BJ (cell line): ENCODE results near the gene CCHCR1. TPM values are rescaled to one million over a fixed set of nuclear protein-coding genes. Genes with fewer than 3 reads are reported as not detected.
"Not testable (repeated sequence)": the region's sequence is repeated elsewhere in the genome, so short reads cannot be mapped to it uniquely, and the experiment has no call there.

ENCODE experiments used
- CTCF ChIA-PET: fragments of 350-600 bp; formaldehyde crosslinking; extraction: SDS; loops from one replicate; lab custom pipeline; 2021; ENCODE audit warnings: antibody characterized with exemption, inconsistent platforms; lab: Yijun Ruan, JAX
- POLR2A ChIA-PET: fragments of 300-600 bp; sonication (Branson Sonifier 250); formaldehyde crosslinking; extraction: SDS; loops from one replicate; lab custom pipeline; 2021; ENCODE audit warnings: antibody characterized with exemption; lab: Charles Lee
- DNase-seq: peaks from one replicate; pipeline ENCODE4 v3.0.0-alpha.2; 2011; ENCODE audit warnings: low read depth
- H3K27me3 ChIP-seq: 2 replicates; pipeline ENCODE4 v1.6.0; 2011; ENCODE audit warnings: low read length; ENCODE audit not compliant: control insufficient read depth, insufficient read depth
- H3K36me3 ChIP-seq: 2 replicates; pipeline ENCODE4 v1.5.1; 2011; ENCODE audit warnings: low read length; ENCODE audit not compliant: control insufficient read depth, insufficient read depth
- H3K4me3 ChIP-seq: 2 replicates; pipeline ENCODE4 v1.5.1; 2011; ENCODE audit warnings: low read depth, mild to moderate bottlenecking, control low read depth, low read length
- polyA plus RNA-seq: library from polyadenylated mRNA; depleted of rRNA; stranded (reverse); fragments of >200 nt; gene quantifications from 2 replicates; pipeline ENCODE4 v1.2.3, GENCODE V29; 2011
- TF ChIP-seq, protein P1 (sequence below): IDR thresholded peaks from 2 replicates; pipeline ENCODE4 v1.5.1; 2011; ENCODE audit warnings: low read depth, mild to moderate bottlenecking, control low read depth, inconsistent platforms, low read length, moderate library complexity; ENCODE audit not compliant: insufficient read depth

The CCHCR1 gene
- polyA plus RNA-seq, 1 experiment = 15.5 TPM

DNA sequence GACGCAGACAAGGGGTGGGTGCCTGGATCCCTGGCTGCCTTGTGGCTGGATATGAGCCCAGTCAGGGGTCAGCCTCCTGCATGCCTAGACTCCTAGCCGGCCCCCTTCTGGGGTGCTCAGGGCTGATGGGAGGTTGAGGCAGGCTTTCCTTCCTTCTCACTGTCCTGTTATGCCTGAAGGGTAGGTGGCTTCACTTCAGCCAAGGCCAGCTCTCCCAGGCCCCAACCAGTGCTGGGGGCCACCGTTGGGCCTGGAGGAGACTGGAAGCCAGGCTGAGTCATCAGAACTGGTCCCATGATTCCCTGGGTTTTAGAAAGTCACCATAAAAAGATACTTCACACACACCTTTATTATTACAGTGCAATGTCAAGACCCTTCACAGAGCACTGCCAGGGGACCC lies 15.8 kb upstream of the CCHCR1 start:
- H3K36me3 ChIP-seq = no peaks in the 10 kb centered on the region
- TF ChIP-seq, protein P1, sequence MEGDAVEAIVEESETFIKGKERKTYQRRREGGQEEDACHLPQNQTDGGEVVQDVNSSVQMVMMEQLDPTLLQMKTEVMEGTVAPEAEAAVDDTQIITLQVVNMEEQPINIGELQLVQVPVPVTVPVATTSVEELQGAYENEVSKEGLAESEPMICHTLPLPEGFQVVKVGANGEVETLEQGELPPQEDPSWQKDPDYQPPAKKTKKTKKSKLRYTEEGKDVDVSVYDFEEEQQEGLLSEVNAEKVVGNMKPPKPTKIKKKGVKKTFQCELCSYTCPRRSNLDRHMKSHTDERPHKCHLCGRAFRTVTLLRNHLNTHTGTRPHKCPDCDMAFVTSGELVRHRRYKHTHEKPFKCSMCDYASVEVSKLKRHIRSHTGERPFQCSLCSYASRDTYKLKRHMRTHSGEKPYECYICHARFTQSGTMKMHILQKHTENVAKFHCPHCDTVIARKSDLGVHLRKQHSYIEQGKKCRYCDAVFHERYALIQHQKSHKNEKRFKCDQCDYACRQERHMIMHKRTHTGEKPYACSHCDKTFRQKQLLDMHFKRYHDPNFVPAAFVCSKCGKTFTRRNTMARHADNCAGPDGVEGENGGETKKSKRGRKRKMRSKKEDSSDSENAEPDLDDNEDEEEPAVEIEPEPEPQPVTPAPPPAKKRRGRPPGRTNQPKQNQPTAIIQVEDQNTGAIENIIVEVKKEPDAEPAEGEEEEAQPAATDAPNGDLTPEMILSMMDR = no peak
- POLR2A ChIA-PET = no interaction called here
- no peak overlapping the region for H3K4me3 ChIP-seq
- DNase-seq = no peak
- CTCF ChIA-PET = no interaction called here
- H3K27me3 ChIP-seq = no peaks in the 10 kb centered on the region

- no peak for DNase-seq
- POLR2A ChIA-PET = no interaction called here
- Histone ChIP-seq H3K4me3 (no peak overlapping the region), H3K36me3 (no peaks in the 10 kb centered on the region), H3K27me3 (no peaks in the 10 kb centered on the region)
- CTCF ChIA-PET = interaction anchor here (0.7 kb wide), 1 partner anchor 16 kb away, joined by 3 read pairs; no protein-coding TSS in a partner anchor
- TF ChIP-seq, protein P1 = no peak
Observed at GRCh38 chr6:31172973-31173384, 15.4 kb upstream of the CCHCR1 start.

DNA sequence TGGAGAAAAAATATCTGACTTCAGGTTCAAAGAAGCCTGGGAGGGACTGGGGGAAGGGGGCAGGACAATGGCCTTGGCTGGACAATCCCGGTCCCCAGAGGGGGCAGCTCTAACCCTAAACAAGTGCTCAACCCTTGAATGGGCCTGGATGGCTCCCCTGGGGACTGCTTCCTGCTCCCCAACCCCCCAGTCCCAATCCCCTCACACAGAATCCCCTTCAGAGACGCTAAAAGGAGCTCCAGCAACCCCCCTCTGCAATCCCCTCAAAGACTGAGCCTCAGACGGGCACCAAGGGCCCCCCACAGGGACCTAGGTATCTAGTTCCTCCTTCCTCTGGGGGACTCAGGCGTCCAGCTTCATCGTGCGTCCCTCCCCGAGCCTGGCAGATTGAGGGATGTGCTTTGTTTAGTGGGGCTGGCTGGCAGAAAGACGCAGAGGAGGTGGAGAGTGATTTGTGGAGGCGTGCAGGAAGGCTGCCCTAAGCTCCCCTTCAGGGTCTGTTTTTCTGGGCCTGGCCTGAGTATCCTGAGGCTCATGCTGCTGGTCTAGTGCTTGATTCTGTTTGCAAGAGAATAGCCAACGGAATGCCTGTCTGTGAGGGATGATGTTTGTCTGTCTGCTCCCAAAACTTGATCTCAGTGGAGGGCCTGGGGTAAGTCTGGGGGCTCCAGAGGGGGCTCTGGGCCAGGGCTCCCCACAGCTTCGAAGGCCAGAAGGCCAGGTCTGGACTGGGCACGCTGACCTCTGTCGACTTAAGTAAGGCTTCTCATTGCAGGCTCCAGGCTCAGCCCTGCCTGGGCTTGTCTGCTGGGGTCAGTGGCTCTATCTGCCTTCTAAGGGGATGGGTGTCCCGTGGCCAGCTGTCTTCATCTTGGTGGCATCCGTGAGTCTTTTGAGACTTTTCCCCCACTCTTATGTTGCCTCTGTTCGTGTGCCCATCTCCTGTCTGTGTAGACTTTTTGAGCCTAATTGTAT lies 14.6 kb upstream of the CCHCR1 start:
- TF ChIP-seq, protein P1 = no peak
- H3K4me3 ChIP-seq = no peak overlapping the region
- ChIA-PET CTCF (interaction anchor here (0.7 to 1.1 kb wide), 5 partner anchors 12 to 194 kb away, joined by 3 to 5 read pairs (median 3); no protein-coding TSS in a partner anchor), POLR2A (no interaction called here)
- no peaks in the 10 kb centered on the region for H3K27me3 ChIP-seq
- no peaks in the 10 kb centered on the region for H3K36me3 ChIP-seq
- DNase-seq = no peak

DNA sequence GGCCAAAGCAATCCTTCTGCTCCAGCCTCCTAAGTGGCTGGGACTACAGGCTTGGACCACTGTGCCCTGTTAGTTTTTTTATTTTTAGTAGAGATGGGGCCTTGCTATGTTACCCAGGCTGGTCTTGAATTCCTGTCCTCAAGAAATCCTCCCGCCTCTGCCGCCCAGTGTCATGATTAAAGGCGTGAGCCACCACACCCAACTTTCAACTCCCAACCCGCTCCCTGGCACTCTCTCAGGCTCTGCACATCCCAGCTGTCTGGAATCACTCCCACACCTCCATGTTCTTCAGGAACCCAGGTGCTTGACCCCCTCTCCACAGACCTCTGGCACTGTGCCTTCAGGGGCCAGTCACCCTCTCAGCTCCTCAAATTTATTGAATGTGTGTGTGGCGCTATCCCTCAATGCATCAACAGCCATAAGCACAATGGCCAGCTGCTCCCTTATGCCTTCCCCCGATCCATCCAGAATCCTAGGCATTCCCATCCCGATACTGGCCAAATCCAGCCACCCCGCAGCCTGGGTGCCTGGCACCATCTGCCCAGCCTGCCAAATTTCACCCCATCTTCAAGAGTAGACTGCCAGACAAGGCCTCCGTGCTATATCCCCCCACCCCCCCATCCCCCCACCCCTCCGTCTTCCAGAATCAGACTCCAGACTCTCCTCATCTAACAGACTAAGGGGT lies 13.5 kb upstream of the CCHCR1 start:
- Histone ChIP-seq H3K36me3 (no peaks in the 10 kb centered on the region), H3K27me3 (no peaks in the 10 kb centered on the region), H3K4me3 (no peak overlapping the region)
- POLR2A ChIA-PET = no interaction called here
- no peak for DNase-seq
- CTCF ChIA-PET = interaction anchor here (1.0 to 1.1 kb wide), 4 partner anchors 11 to 195 kb away, joined by 3 to 5 read pairs (median 3); no protein-coding TSS in a partner anchor
- TF ChIP-seq, protein P1 = no peak

- no peaks in the 10 kb centered on the region for H3K36me3 ChIP-seq
- POLR2A ChIA-PET = no interaction called here
- TF ChIP-seq, protein P1 = no peak
- no peak for DNase-seq
- CTCF ChIA-PET = no interaction called here
- no peaks in the 10 kb centered on the region for H3K27me3 ChIP-seq
- no peak within 1 kb of the TSS for H3K4me3 ChIP-seq
Observed at GRCh38 chr6:31170600-31170881, 12.9 kb upstream of the CCHCR1 start, which contains the start of gene POU5F1. TSS of gene POU5F1 (minus strand) at chr6:31170682. CDS start at chr6:31170620, 62 bp downstream.

DNA sequence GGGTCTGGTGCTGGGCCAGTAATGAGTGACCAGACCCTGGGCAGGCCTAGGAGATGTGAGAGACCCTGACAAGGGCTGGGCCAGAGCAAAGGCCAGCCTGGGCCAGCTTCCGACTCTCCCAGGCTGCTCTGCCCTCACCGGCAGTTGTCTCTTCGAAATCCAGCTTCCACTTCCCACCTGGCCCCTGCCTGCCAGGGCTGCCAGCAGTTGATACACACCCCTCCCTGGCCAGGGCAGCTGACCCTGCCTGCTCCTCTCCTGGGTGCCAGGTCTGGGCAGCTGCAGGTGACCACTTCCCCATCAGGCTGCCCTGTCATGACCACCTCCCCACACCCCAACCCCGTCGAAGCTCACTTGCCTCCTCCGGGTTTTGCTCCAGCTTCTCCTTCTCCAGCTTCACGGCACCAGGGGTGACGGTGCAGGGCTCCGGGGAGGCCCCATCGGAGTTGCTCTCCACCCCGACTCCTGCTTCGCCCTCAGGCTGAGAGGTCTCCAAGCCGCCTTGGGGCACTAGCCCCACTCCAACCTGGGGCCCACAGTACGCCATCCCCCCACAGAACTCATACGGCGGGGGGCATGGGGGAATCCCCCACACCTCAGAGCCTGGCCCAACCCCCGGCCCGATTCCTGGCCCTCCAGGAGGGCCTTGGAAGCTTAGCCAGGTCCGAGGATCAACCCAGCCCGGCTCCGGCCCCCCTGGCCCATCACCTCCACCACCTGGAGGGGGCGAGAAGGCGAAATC lies 12.4 kb upstream of the CCHCR1 start:
- DNase-seq, CTCF ChIA-PET, H3K27me3 ChIP-seq, H3K36me3 ChIP-seq, H3K4me3 ChIP-seq: not testable (repeated sequence)
- POLR2A ChIA-PET = interaction anchor here (0.6 kb wide), 1 partner anchor 100 kb away, joined by 4 read pairs; no protein-coding TSS in a partner anchor
